SU-DHL-6 (cell line): Measurements from ENCODE around the gene NDUFS7.

Experiments
- H2AFZ ChIP-seq: fragments of 200-600 bp; sonication (generic); 2 replicates; pipeline ENCODE4 v1.6.1; 2014; ENCODE audit warnings: low read depth, mild to moderate bottlenecking, moderate library complexity, mixed read lengths, antibody characterized with exemption, low read length; ENCODE audit not compliant: severe bottlenecking
- H3F3A ChIP-seq: fragments of 200-600 bp; shearing (Covaris generic); 2 replicates; pipeline ENCODE4 v1.6.0; 2016; ENCODE audit warnings: antibody characterized with exemption, mild to moderate bottlenecking; ENCODE audit not compliant: insufficient read depth
- H3K27ac ChIP-seq: fragments of 200-600 bp; sonication (generic); 2 replicates; pipeline ENCODE4 v1.5.1; 2016; ENCODE audit warnings: low read depth, mild to moderate bottlenecking, low read length, moderate library complexity, mixed read lengths
- H3K27me3 ChIP-seq: fragments of 200-600 bp; sonication (generic), shearing (Covaris generic); 2 replicates; pipeline ENCODE4 v1.6.0; 2014; ENCODE audit warnings: mild to moderate bottlenecking, low read length
- H3K36me3 ChIP-seq: fragments of 200-600 bp; sonication (generic); 2 replicates; pipeline ENCODE4 v1.6.1; 2014; ENCODE audit warnings: mild to moderate bottlenecking, low read length, mixed read lengths
- H3K4me2 ChIP-seq: fragments of 300-600, 200-600 bp; shearing (Covaris generic), sonication (generic); 2 replicates; pipeline ENCODE4 v1.6.0; 2014; ENCODE audit warnings: low read length, low read depth, mild to moderate bottlenecking; ENCODE audit not compliant: poor library complexity, severe bottlenecking
- H3K4me3 ChIP-seq: fragments of 200-600 bp; sonication (generic); 2 replicates; pipeline ENCODE4 v1.5.1; 2014; ENCODE audit warnings: antibody characterized with exemption, low read length, mild to moderate bottlenecking, mixed read lengths; ENCODE audit not compliant: insufficient read depth, poor library complexity, severe bottlenecking
- H3K79me2 ChIP-seq: fragments of 200-600 bp; sonication (generic); 2 replicates; pipeline ENCODE4 v1.6.1; 2014; ENCODE audit warnings: mild to moderate bottlenecking, low read length, moderate library complexity; ENCODE audit not compliant: insufficient read depth
- H3K9ac ChIP-seq: fragments of 200-600 bp; sonication (generic); 2 replicates; pipeline ENCODE4 v1.7.0; 2014; ENCODE audit warnings: mild to moderate bottlenecking, low read length
- H3K9me2 ChIP-seq: fragments of 200-600 bp; sonication (generic); replicated peaks from 2 replicates; pipeline ENCODE4 v1.6.1; 2014; ENCODE audit warnings: low read length; ENCODE audit not compliant: insufficient read depth
- H3K9me3 ChIP-seq: fragments of 200-600 bp; sonication (generic); 2 replicates; pipeline ENCODE4 v1.6.1; 2014; ENCODE audit warnings: low read length, mixed read lengths; ENCODE audit not compliant: insufficient read depth
- H4K20me1 ChIP-seq: fragments of 200-600 bp; sonication (generic); 2 replicates; pipeline ENCODE4 v1.6.1; 2014; ENCODE audit warnings: low read depth, mild to moderate bottlenecking, antibody characterized with exemption, low read length, moderate library complexity, mixed read lengths
- EZH2phosphoT487 ChIP-seq: fragments of 200-600 bp; sonication (generic), shearing (Covaris generic); conservative IDR thresholded peaks from 2 replicates; pipeline ENCODE4 v1.6.1; 2018; ENCODE audit warnings: mild to moderate bottlenecking, antibody characterized with exemption, low read length, moderate library complexity, mixed read lengths
- TF ChIP-seq, protein P1 (sequence below): fragments of 200-600 bp; sonication (generic); IDR thresholded peaks from one replicate; pipeline ENCODE4 v1.5.1; 2017; ENCODE audit warnings: antibody characterized with exemption, mild to moderate bottlenecking, low read length, moderate library complexity; ENCODE audit not compliant: insufficient read depth, poor library complexity, severe bottlenecking

Gene NDUFS7

GRCh38 chr19:1362387-1363257 is 21.1 kb upstream of the NDUFS7 start:
- Histone ChIP-seq H2AFZ (no peak overlapping the region), H3K27ac (no peak overlapping the region), H3K27me3 (no peaks in the 10 kb centered on the region), H3K4me3 (no peak overlapping the region), H3K4me2 (no peak overlapping the region), H3K79me2 (no peaks in the 10 kb centered on the region), H3F3A (no peaks in the 10 kb centered on the region), H3K9me2 (no peaks in the 10 kb centered on the region), H4K20me1 (no peaks in the 10 kb centered on the region), H3K9ac (no peak overlapping the region), H3K36me3 (0 out of 2 replicates have a peak, but pooled peaks cover 3% of the 10 kb centered on the region), H3K9me3 (no peaks in the 10 kb centered on the region)
- TF ChIP-seq, protein P1, sequence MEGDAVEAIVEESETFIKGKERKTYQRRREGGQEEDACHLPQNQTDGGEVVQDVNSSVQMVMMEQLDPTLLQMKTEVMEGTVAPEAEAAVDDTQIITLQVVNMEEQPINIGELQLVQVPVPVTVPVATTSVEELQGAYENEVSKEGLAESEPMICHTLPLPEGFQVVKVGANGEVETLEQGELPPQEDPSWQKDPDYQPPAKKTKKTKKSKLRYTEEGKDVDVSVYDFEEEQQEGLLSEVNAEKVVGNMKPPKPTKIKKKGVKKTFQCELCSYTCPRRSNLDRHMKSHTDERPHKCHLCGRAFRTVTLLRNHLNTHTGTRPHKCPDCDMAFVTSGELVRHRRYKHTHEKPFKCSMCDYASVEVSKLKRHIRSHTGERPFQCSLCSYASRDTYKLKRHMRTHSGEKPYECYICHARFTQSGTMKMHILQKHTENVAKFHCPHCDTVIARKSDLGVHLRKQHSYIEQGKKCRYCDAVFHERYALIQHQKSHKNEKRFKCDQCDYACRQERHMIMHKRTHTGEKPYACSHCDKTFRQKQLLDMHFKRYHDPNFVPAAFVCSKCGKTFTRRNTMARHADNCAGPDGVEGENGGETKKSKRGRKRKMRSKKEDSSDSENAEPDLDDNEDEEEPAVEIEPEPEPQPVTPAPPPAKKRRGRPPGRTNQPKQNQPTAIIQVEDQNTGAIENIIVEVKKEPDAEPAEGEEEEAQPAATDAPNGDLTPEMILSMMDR: no peak

- Histone ChIP-seq H3K27ac (no peak overlapping the region), H3K4me2 (no peak overlapping the region), H3K9me3 (no peaks in the 10 kb centered on the region), H3F3A (no peaks in the 10 kb centered on the region), H3K9ac (no peak overlapping the region), H3K9me2 (no peaks in the 10 kb centered on the region), H2AFZ (no peak overlapping the region), H3K79me2 (no peaks in the 10 kb centered on the region), H3K36me3 (0 out of 2 replicates have a peak, but pooled peaks cover 3% of the 10 kb centered on the region), H4K20me1 (no peaks in the 10 kb centered on the region), H3K27me3 (no peaks in the 10 kb centered on the region), H3K4me3 (no peak overlapping the region)
- TF ChIP-seq, protein P1: no peak
- TF ChIP-seq EZH2phosphoT487: no peak
Measured at GRCh38 chr19:1363599-1363998, 20.1 kb upstream of the NDUFS7 start.

DNA sequence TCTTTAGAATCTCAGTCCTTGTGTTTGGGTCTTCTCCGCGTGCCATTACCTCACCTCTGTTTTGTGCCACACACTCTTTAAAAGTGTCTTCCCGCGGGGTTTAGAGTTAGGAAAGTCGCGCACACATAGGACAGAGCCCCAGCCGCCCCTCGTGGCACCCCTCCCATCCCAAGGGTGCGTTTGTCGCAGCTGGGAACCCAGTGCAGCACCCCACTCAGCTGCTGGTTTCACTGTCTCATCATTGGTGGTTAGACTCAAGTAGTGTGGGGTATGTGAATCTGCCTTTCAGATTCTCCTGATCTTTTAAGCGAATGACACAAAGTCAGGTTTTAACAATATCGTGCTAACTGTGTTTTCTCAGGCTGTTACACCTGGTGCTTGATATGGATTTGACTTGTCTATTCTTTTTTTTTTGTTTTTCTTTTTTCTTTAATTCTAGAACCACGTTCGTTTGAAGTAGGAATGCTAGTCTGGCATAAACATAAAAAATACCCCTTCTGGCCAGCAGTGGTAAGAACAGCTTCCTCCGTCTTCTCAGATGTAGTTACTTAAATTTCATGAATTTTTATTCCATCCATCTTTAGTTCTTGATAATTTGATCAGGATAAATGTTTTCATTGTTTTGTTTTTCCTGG is 19.5 kb upstream of the NDUFS7 start:
- Histone ChIP-seq H3K36me3 (no peaks in the 10 kb centered on the region), H4K20me1 (no peaks in the 10 kb centered on the region), H3K4me2 (no peak overlapping the region)

More for the DNA sequence above, 19.5 kb upstream of the NDUFS7 start:
- H3K4me3 ChIP-seq: no peak overlapping the region
- TF ChIP-seq, protein P1: no peak
- no peak for TF ChIP-seq EZH2phosphoT487
- H3K9me2 ChIP-seq: no peaks in the 10 kb centered on the region
- no peak overlapping the region for H2AFZ ChIP-seq
- H3K9ac ChIP-seq: no peak overlapping the region
- no peaks in the 10 kb centered on the region for H3K9me3 ChIP-seq
- H3K79me2 ChIP-seq: no peaks in the 10 kb centered on the region
- H3K27me3 ChIP-seq: no peaks in the 10 kb centered on the region
- no peak overlapping the region for H3K27ac ChIP-seq
- H3F3A ChIP-seq: no peaks in the 10 kb centered on the region
